GM13976 (cell line): ENCODE data around the gene NUDT2.

Experiments used
- DNase-seq: peaks from one replicate; pipeline ENCODE4 v3.0.0; 2012; ENCODE audit warnings: low spot score
- CTCF ChIP-seq: IDR thresholded peaks from 2 replicates; pipeline ENCODE4 v1.5.1; 2012; ENCODE audit warnings: borderline replicate concordance, mild to moderate bottlenecking; ENCODE audit not compliant: insufficient read depth; ENCODE audit errors: extremely low read depth, missing control alignments, control extremely low read depth
- in situ Hi-C: fragments of 300-500 bp; cut with MboI; formaldehyde crosslinking; loops from one replicate; pipeline ENCODE4 v1.12.0; 2022; ENCODE audit warnings: low sequenced_read_pairs, mixed read lengths, inconsistent platforms; ENCODE audit not compliant: unreplicated experiment

NUDT2 gene

GRCh38 chr9:34375901-34376595, 46.7 kb downstream of the NUDT2 start:
- no peak for TF ChIP-seq CTCF
- DNase-seq, result peak; percentile 62
- in situ Hi-C loops, result no loop called here

- DNase-seq, result peak; percentile 99
- in situ Hi-C loops, result no loop called here
- no peak for TF ChIP-seq CTCF
Observed at GRCh38 chr9:34376596-34377403, 47.4 kb downstream of the NUDT2 start, which contains the start of gene MYORG. MYORG (minus strand) TSS chr9:34376898; CDS start chr9:34372943, 3,955 bp downstream.

- no peak for TF ChIP-seq CTCF
- in situ Hi-C loops, result no loop called here
- no peak for DNase-seq
Observed at GRCh38 chr9:34377404-34377746, 48.0 kb downstream of the NUDT2 start.

GRCh38 chr9:34378376-34379060, 49.1 kb downstream of the NUDT2 start:
- in situ Hi-C loops, result no loop called here
- no peak for TF ChIP-seq CTCF
- DNase-seq, result no peak

- DNase-seq, result peak; percentile 91
- TF ChIP-seq CTCF, result peak; percentile 99
- in situ Hi-C loops, result no loop called here
Observed at GRCh38 chr9:34379334-34380033, 50.1 kb downstream of the NUDT2 start.

- in situ Hi-C loops, result no loop called here
- no peak for TF ChIP-seq CTCF
- DNase-seq, result no peak
Observed at GRCh38 chr9:34380034-34380510, 50.7 kb downstream of the NUDT2 start.
